B cell (primary cell): Measurements from ENCODE around the gene TLE3. TPM values are rescaled to one million over a fixed set of nuclear protein-coding genes. Genes with fewer than 3 reads are reported as not detected.

Source experiments
- ATAC-seq: fragments of 200-7000 bp; cut with Tn5 transposase; one replicate; pipeline ENCODE4 v1.10.0; 2021; ENCODE audit warnings: low read depth, mild to moderate bottlenecking, moderate number of reproducible peaks, moderate library complexity
- CTCF ChIA-PET: fragments of 350-600 bp; sonication (Branson Sonifier 250); formaldehyde crosslinking; loops from one replicate; lab custom pipeline; 2021; ENCODE audit warnings: antibody characterized with exemption, inconsistent platforms; lab: Charles Lee
- POLR2A ChIA-PET: fragments of 350-600 bp; sonication (Branson Sonifier 250); formaldehyde crosslinking; loops from one replicate; lab custom pipeline; 2021; ENCODE audit warnings: antibody characterized with exemption; lab: Charles Lee
- DNase-seq: peaks from one replicate; pipeline ENCODE4 v3.0.0; 2013
- H2AFZ ChIP-seq: 2 replicates; pipeline ENCODE4 v1.6.1; 2012; ENCODE audit warnings: mild to moderate bottlenecking, low read depth, low read length; ENCODE audit not compliant: insufficient read depth, poor library complexity, severe bottlenecking
- H3K27ac ChIP-seq, 2 donors: 1 replicate in 1 of 2; 2 replicates in 1 of 2; pipeline ENCODE4 v1.5.1; 2012 to 2013; ENCODE audit warnings: low read length in 2 of 2, mild to moderate bottlenecking in 2 of 2, moderate library complexity in 1 of 2
- H3K27me3 ChIP-seq, 4 experiments: fragments of 200-600 bp in 1 of 4; sonication (generic) in 1 of 4; replicated peaks in 1 of 4; 1 replicate in 2 of 4; 2 replicates in 2 of 4; pipeline versions ENCODE4 v1.6.1 to v1.7.0; 2013 to 2016; ENCODE audit warnings: low read length in 3 of 4, mild to moderate bottlenecking in 2 of 4, mixed read lengths in 1 of 4, moderate library complexity in 1 of 4; ENCODE audit not compliant: insufficient read depth in 4 of 4, control insufficient read depth in 3 of 4; ENCODE audit errors: control extremely low read depth in 1 of 4
- H3K36me3 ChIP-seq, 2 experiments: replicated peaks in 1 of 2; 1 replicate in 1 of 2; 2 replicates in 1 of 2; pipeline versions ENCODE4 v1.6.1 to v1.7.1; 2013; ENCODE audit warnings: low read length in 1 of 2; ENCODE audit not compliant: insufficient read depth in 2 of 2, control insufficient read depth in 1 of 2; ENCODE audit errors: control extremely low read depth in 1 of 2, extremely low read depth in 1 of 2
- H3K4me1 ChIP-seq, 2 donors: fragments of 200-600 bp in 1 of 2; sonication (generic) in 1 of 2; 1 replicate in 1 of 2; 2 replicates in 1 of 2; pipeline versions ENCODE4 v1.5.1 to v1.6.1; 2013 to 2017; ENCODE audit warnings: low read length in 2 of 2; ENCODE audit not compliant: control insufficient read depth in 2 of 2, insufficient read depth in 2 of 2
- H3K4me2 ChIP-seq: replicated peaks from 2 replicates; pipeline ENCODE3; 2012; ENCODE audit warnings: mild to moderate bottlenecking, low read depth, low read length; ENCODE audit not compliant: poor library complexity, severe bottlenecking
- H3K4me3 ChIP-seq, 5 experiments: fragments of 200-600 bp in 1 of 5; sonication (generic) in 1 of 5; 1 replicate in 3 of 5; 2 replicates in 2 of 5; pipeline versions ENCODE4 v1.5.1 to v1.7.0; 2011 to 2016; ENCODE audit warnings: low read length in 4 of 5, mild to moderate bottlenecking in 4 of 5, low read depth in 2 of 5, control low read depth in 1 of 5, moderate library complexity in 1 of 5; ENCODE audit not compliant: insufficient read depth in 1 of 5; ENCODE audit errors: control extremely low read depth in 1 of 5, extremely low read depth in 1 of 5
- H3K79me2 ChIP-seq: fragments of 200-600 bp; sonication (generic); one replicate; pipeline ENCODE4 v1.6.0; 2016; ENCODE audit warnings: low read length; ENCODE audit not compliant: control insufficient read depth, insufficient read depth
- H3K9ac ChIP-seq: fragments of 200-600 bp; sonication (generic); 2 replicates; pipeline ENCODE4 v1.6.1; 2017; ENCODE audit warnings: mild to moderate bottlenecking, low read length, moderate library complexity
- H3K9me3 ChIP-seq, 3 donors: one replicate each; pipeline versions ENCODE4 v1.6.1 to v1.7.1; 2013; ENCODE audit warnings: low read length in 2 of 3; ENCODE audit not compliant: control insufficient read depth in 2 of 3, insufficient read depth in 1 of 3; ENCODE audit errors: control extremely low read depth in 1 of 3
- H4K20me1 ChIP-seq: 2 replicates; pipeline ENCODE4 v1.6.0; 2012; ENCODE audit warnings: mild to moderate bottlenecking, low read length; ENCODE audit not compliant: insufficient read depth, control insufficient read depth, poor library complexity, severe bottlenecking
- H3K27ac Mint-ChIP-seq: one replicate; pipeline ENCODE4 v1.8.0; 2021; ENCODE audit warnings: mixed read lengths
- H3K27me3 Mint-ChIP-seq: one replicate; pipeline ENCODE4 v1.8.0; 2021; ENCODE audit warnings: mixed read lengths
- H3K4me1 Mint-ChIP-seq: one replicate; pipeline ENCODE4 v1.8.0; 2021; ENCODE audit warnings: mixed read lengths
- H3K4me3 Mint-ChIP-seq: one replicate; pipeline ENCODE4 v1.8.0; 2021; ENCODE audit warnings: mixed read lengths
- H3K9me3 Mint-ChIP-seq: one replicate; pipeline ENCODE4 v1.8.0; 2022; ENCODE audit warnings: mixed read lengths; ENCODE audit not compliant: insufficient read depth
- CTCF ChIP-seq: fragments of 200-600 bp; IDR thresholded peaks from one replicate; pipeline ENCODE4 v1.8.0; 2022; ENCODE audit warnings: antibody characterized with exemption, mild to moderate bottlenecking
- EZH2 ChIP-seq: IDR thresholded peaks from 2 replicates; pipeline ENCODE4 v1.6.1; 2012; ENCODE audit warnings: borderline replicate concordance, low read depth, mild to moderate bottlenecking, moderate library complexity, low read length; ENCODE audit not compliant: insufficient read depth, poor library complexity, severe bottlenecking
- WGBS: methylation state at CpG from one replicate; pipeline ENCODE4 v1.1.5; 2013; ENCODE audit warnings: missing lambda C conversion rate; ENCODE audit not compliant: insufficient coverage; 5-methylcytosine and 5-hydroxymethylcytosine counted together
- intact Hi-C: fragments of 100-400 bp; cut with micrococcal nuclease; formaldehyde crosslinking; loops from one replicate; pipeline ENCODE4 v1.10.0; 2022
- polyA plus RNA-seq: library from polyadenylated mRNA; depleted of rRNA; stranded (reverse); fragments of >200 nt; gene quantifications from 2 replicates; pipeline ENCODE4 v1.2.3, GENCODE V29; 2012
- total RNA-seq, 2 donors: library from RNA; stranded (reverse); fragments of 120-200 nt in 1 of 2; gene quantifications; 1 replicate in 1 of 2; 2 replicates in 1 of 2; pipeline versions ENCODE4 v1.2.3 to v1.2.4, GENCODE V29; 2013 to 2022

The TLE3 gene
- total and polyA plus RNA-seq, 2 donors (not counting 1 experiment from before 2014, with no cell fraction given) = 187 to 278 TPM

GRCh38 chr15:70054366-70054765 is 43.4 kb downstream of the TLE3 start:
- Histone ChIP-seq H2AFZ (no peak overlapping the region), H3K9me3 (no peaks in the 10 kb centered on the region), H3K27me3 (no peaks in the 10 kb centered on the region), H3K9ac (no peak overlapping the region), H3K79me2 (no peaks in the 10 kb centered on the region), H3K27ac (no peak overlapping the region), H3K4me1 (no peaks in the 10 kb centered on the region), H4K20me1 (peaks cover 60% of the 10 kb centered on the region), H3K36me3 (peaks cover 0 to 97% of the 10 kb centered on the region in 2 experiments), H3K4me3 (no peak overlapping the region), H3K4me2 (no peak overlapping the region)
- ChIA-PET CTCF (interaction anchor here (1.5 kb wide), 1 partner anchor 75 kb away, joined by 5 read pairs; no protein-coding TSS in a partner anchor), POLR2A (no interaction called here)
- Mint-ChIP-seq H3K4me1 (no peaks in the 10 kb centered on the region), H3K27me3 (no peaks in the 10 kb centered on the region), H3K4me3 (no peak overlapping the region), H3K9me3 (no peaks in the 10 kb centered on the region), H3K27ac (no peak overlapping the region)
- WGBS = 97% methylated on average over 19 of the region's 19 CpGs
- ATAC-seq (no peak), DNase-seq (no peak)
- intact Hi-C loops = loop anchor here (5.0 kb wide), 1 partner anchor 37 kb away; no protein-coding TSS in a partner anchor
- TF ChIP-seq CTCF = no peak
- TF ChIP-seq EZH2 = no peak

GRCh38 chr15:70053716-70054229 is 43.9 kb downstream of the TLE3 start:
- Histone ChIP-seq H3K4me3 (no peak overlapping the region), H3K36me3 (peaks cover 0 to 96% of the 10 kb centered on the region in 2 experiments), H3K79me2 (no peaks in the 10 kb centered on the region), H3K27me3 (no peaks in the 10 kb centered on the region), H2AFZ (no peak overlapping the region), H3K4me2 (no peak overlapping the region), H3K9me3 (no peaks in the 10 kb centered on the region), H4K20me1 (peaks cover 55% of the 10 kb centered on the region), H3K27ac (no peak overlapping the region), H3K4me1 (no peaks in the 10 kb centered on the region), H3K9ac (no peak overlapping the region)
- Mint-ChIP-seq H3K27me3 (no peaks in the 10 kb centered on the region), H3K27ac (peak overlapping the region; percentile 44), H3K4me3 (no peak overlapping the region), H3K9me3 (no peaks in the 10 kb centered on the region), H3K4me1 (no peaks in the 10 kb centered on the region)
- no peak for ATAC-seq
- POLR2A ChIA-PET = no interaction called here
- CTCF ChIA-PET = interaction anchor here (1.2 to 1.5 kb wide), 3 partner anchors 15 to 415 kb away, joined by 3 to 5 read pairs (median 4); no protein-coding TSS in a partner anchor
- WGBS = 98% methylated on average over 10 of the region's 11 CpGs
- DNase-seq = no peak
- intact Hi-C loops = loop anchor here (5.0 kb wide), 1 partner anchor 36 kb away; no protein-coding TSS in a partner anchor
- no peak for TF ChIP-seq EZH2
- no peak for TF ChIP-seq CTCF
